Right lobe of liver (tissue), 6 donors: ENCODE data around the gene AMBRA1. TPM values are rescaled to one million over a fixed set of nuclear protein-coding genes. Genes with fewer than 3 reads are reported as not detected.

Experiments used
- ATAC-seq, 4 donors: fragments of 200-7000 bp; cut with Tn5 transposase; one replicate each; pipeline ENCODE4 v1.9.1; 2020; ENCODE audit warnings: mild to moderate bottlenecking in 4 of 4, moderate library complexity in 4 of 4
- DNase-seq, 3 donors: peaks; one replicate each; pipeline ENCODE4 v3.0.0-alpha.2; 2020
- H3K27ac ChIP-seq, 3 donors: fragments of 200-600 bp; one replicate each; pipeline ENCODE4 v1.8.0; 2022
- H3K27me3 ChIP-seq, 2 donors: fragments of 200-600 bp; one replicate each; pipeline ENCODE4 v1.8.0; 2022
- H3K36me3 ChIP-seq, 4 donors: fragments of 200-600 bp; sonication (generic) in 1 of 4; one replicate each; pipeline versions ENCODE4 v1.5.1 to v1.8.0; 2017 to 2022; ENCODE audit warnings: control low read depth in 1 of 4
- H3K4me1 ChIP-seq, 4 donors: fragments of 200-600 bp; sonication (generic) in 1 of 4; one replicate each; pipeline versions ENCODE4 v1.5.1 to v1.8.0; 2017 to 2022; ENCODE audit warnings: control low read depth in 1 of 4
- H3K4me3 ChIP-seq, 3 donors: fragments of 200-600 bp; one replicate each; pipeline ENCODE4 v1.8.0; 2022
- H3K9me3 ChIP-seq, 4 donors: fragments of 200-600 bp; sonication (generic) in 1 of 4; one replicate each; pipeline versions ENCODE4 v1.5.1 to v1.8.0; 2017 to 2022; ENCODE audit warnings: control low read depth in 1 of 4
- POLR2A ChIP-seq: fragments of 450-650 bp; IDR thresholded peaks from one replicate; pipeline ENCODE4 v1.6.1; 2017; ENCODE audit warnings: antibody characterized with exemption, mild to moderate bottlenecking
- WGBS: methylation state at CpG from one replicate; pipeline ENCODE4 v1.1.6; 2018; ENCODE audit warnings: low coverage, low lambda C conversion rate; ENCODE audit not compliant: insufficient coverage; ENCODE audit errors: missing lambda C conversion rate; 5-methylcytosine and 5-hydroxymethylcytosine counted together
- intact Hi-C, 2 donors: fragments of 100-400 bp; cut with DNase I; formaldehyde crosslinking; loops; one replicate each; pipeline versions ENCODE4 v1.11.2 to v1.14.1; 2022
- total RNA-seq, 6 experiments: library from RNA; depleted of rRNA in 2 of 6; stranded (reverse); fragments of >200 nt in 2 of 6; fragmentation: NEBNext Ultra II Directional in 3 of 6; extraction: Animal tissue kit (Norgen Biotek cat#: 25700) in 3 of 6; gene quantifications; one replicate each; pipeline versions ENCODE4 v1.1.0 to v1.2.4, GENCODE V29; 2016 to 2023
- TF ChIP-seq, protein P1 (sequence below), 4 donors: fragments of 200-600 bp in 3 of 4; fragments of 450-650 bp in 1 of 4; IDR thresholded peaks; one replicate each; pipeline versions ENCODE4 v1.5.1 to v1.8.0; 2016 to 2022; ENCODE audit warnings: antibody characterized with exemption in 4 of 4, mild to moderate bottlenecking in 2 of 4
- donor health status: DM: no; HTN: yes; CAD: no.
- donor health status: DM: no; HTN: no; CAD: no.
- donor health status: DM: no; HTN: no; CAD: no.
- donor health status: DM: no; HTN: yes; CAD: no.
- donor health status: DM: no; HTN: yes; CAD: no.

The AMBRA1 gene
- total RNA-seq, 6 experiments from 2014 or later: 11.0 to 15.7 (median 13.6) TPM

- no peak for DNase-seq
- Histone ChIP-seq H3K4me1 (no peaks in the 10 kb centered on the region), H3K27me3 (no peaks in the 10 kb centered on the region), H3K27ac (no peak overlapping the region), H3K4me3 (no peak overlapping the region), H3K9me3 (no peaks in the 10 kb centered on the region), H3K36me3 (peaks cover 0 to 7% (median 2%) of the 10 kb centered on the region in 4 donors)
- no peak for TF ChIP-seq POLR2A
- TF ChIP-seq, protein P1, sequence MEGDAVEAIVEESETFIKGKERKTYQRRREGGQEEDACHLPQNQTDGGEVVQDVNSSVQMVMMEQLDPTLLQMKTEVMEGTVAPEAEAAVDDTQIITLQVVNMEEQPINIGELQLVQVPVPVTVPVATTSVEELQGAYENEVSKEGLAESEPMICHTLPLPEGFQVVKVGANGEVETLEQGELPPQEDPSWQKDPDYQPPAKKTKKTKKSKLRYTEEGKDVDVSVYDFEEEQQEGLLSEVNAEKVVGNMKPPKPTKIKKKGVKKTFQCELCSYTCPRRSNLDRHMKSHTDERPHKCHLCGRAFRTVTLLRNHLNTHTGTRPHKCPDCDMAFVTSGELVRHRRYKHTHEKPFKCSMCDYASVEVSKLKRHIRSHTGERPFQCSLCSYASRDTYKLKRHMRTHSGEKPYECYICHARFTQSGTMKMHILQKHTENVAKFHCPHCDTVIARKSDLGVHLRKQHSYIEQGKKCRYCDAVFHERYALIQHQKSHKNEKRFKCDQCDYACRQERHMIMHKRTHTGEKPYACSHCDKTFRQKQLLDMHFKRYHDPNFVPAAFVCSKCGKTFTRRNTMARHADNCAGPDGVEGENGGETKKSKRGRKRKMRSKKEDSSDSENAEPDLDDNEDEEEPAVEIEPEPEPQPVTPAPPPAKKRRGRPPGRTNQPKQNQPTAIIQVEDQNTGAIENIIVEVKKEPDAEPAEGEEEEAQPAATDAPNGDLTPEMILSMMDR (IDR thresholded peaks at IDR 0.05): no peak
- no peak for ATAC-seq
- intact Hi-C loops: no loop called here
- WGBS: 89% methylated on average over 4 of the region's 4 CpGs
These were observed 167.4 kb downstream of the AMBRA1 start for GRCh38 chr11:46426233-46426991.

DNA sequence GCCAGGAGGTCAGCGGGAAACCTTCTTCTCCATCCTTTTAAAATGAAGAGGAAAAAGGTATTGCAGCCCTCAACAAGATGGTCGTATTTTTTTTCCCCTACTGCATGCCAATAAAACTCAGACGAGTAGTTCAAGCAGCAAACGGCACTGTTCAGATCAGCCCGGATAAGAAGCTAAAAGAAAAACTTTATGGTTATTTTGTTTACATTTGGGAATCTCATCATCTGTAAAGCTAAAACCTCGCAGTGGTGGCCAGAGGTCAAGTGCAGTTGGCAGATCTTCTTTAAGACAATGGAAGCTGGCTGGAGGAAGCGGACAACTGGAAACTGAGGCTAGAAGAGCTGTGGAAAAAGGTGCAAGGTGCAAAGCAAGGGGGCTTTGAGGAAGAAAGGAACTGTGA, 171.2 kb downstream of the AMBRA1 start:
- no peak overlapping the region for H3K27ac ChIP-seq
- H3K9me3 ChIP-seq: no peaks in the 10 kb centered on the region
- TF ChIP-seq POLR2A: no peak
- TF ChIP-seq, protein P1 (IDR thresholded peaks at IDR 0.05): no peak
- intact Hi-C loops: no loop called here
- DNase-seq: no peak
- H3K4me3 ChIP-seq: no peak overlapping the region
- no peak for ATAC-seq
- no peaks in the 10 kb centered on the region for H3K4me1 ChIP-seq
- peaks cover 0 to 3% (median 1%) of the 10 kb centered on the region in 4 donors for H3K36me3 ChIP-seq
- H3K27me3 ChIP-seq: no peaks in the 10 kb centered on the region
- WGBS: 92% methylated on average over 7 of the region's 7 CpGs

- H3K27ac ChIP-seq: no peak overlapping the region
- H3K9me3 ChIP-seq: no peaks in the 10 kb centered on the region
- WGBS: 78% methylated on average over 8 of the region's 8 CpGs
- ATAC-seq: no peak
- H3K4me1 ChIP-seq: no peaks in the 10 kb centered on the region
- intact Hi-C loops: no loop called here
- peaks cover 0 to 14% (median 2%) of the 10 kb centered on the region in 4 donors for H3K36me3 ChIP-seq
- no peak overlapping the region for H3K4me3 ChIP-seq
- TF ChIP-seq, protein P1 (IDR thresholded peaks at IDR 0.05): no peak
- TF ChIP-seq POLR2A: no peak
- no peaks in the 10 kb centered on the region for H3K27me3 ChIP-seq
- no peak for DNase-seq
These were observed 172.5 kb downstream of the AMBRA1 start for GRCh38 chr11:46421257-46421880.

DNA sequence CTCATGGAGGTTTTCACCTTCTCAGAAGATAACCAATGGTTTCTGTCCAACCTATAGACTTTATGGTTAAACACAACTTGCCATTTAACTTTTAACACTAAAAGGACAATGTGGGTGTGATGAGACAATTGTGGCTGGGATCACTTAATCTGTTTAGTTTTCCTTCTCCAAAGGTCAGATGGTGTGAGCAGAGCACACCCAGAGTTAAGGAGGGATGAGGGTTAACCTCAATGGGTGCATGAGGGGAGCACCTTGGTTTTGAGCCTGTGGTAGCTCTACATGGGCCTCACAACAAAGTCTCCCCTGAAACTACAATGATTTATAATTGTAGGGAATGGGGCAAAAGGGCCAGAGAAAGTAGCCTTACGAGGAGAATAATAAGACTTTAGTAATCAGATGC, 173.3 kb downstream of the AMBRA1 start:
- 86% methylated on average over 1 of the region's 1 CpG for WGBS
- no peak for ATAC-seq
- no peak for TF ChIP-seq POLR2A
- Histone ChIP-seq H3K36me3 (peaks cover 0 to 21% (median 5%) of the 10 kb centered on the region in 4 donors), H3K27ac (no peak overlapping the region), H3K9me3 (no peaks in the 10 kb centered on the region), H3K4me3 (no peak overlapping the region), H3K4me1 (no peaks in the 10 kb centered on the region), H3K27me3 (no peaks in the 10 kb centered on the region)
- DNase-seq: no peak
- intact Hi-C loops: no loop called here

DNA sequence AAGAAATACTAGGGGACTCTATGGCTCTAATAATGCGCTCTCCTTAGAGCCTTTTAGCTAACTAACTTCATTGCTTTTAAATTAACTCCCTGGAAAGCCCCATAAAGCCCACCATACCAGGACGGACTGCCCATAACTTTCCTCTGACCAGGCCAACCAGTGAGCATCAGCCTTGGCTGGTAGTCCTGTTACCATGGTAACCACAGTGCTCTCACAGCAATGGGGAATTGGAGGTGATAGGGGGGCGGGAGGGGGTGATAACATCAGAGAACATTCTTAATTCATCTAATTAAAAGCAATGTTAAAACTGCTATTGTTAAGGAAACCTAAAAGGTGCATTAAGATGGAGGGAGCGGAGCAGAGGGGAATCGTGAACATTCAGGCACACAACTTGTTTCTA, 175.1 kb downstream of the AMBRA1 start:
- H3K4me1 ChIP-seq: no peaks in the 10 kb centered on the region
- H3K27me3 ChIP-seq: no peaks in the 10 kb centered on the region
- H3K4me3 ChIP-seq: no peak overlapping the region
- no peak for TF ChIP-seq POLR2A
- TF ChIP-seq, protein P1 (IDR thresholded peaks at IDR 0.05): no peak
- H3K9me3 ChIP-seq: no peaks in the 10 kb centered on the region
- 93% methylated on average over 5 of the region's 5 CpGs for WGBS
- H3K36me3 ChIP-seq: peaks cover 0 to 29% (median 8%) of the 10 kb centered on the region in 4 donors
- DNase-seq (no peak), ATAC-seq (no peak)
- no peak overlapping the region for H3K27ac ChIP-seq
- intact Hi-C loops: no loop called here
